Activated CD8-positive, alpha-beta memory T cell treated with anti-CD3 and anti-CD28 coated beads for 36 hours (primary cell): ENCODE data around the gene NFIA. TPM values are rescaled to one million over a fixed set of nuclear protein-coding genes. Genes with fewer than 3 reads are reported as not detected.

Experiments
- CTCF ChIA-PET: fragments of 350-600 bp; sonication (Branson Sonifier 250); formaldehyde crosslinking; loops from one replicate; lab custom pipeline; 2021; ENCODE audit warnings: antibody characterized with exemption; lab: Charles Lee
- POLR2A ChIA-PET: fragments of 350-600 bp; sonication (Branson Sonifier 250); formaldehyde crosslinking; loops from one replicate; lab custom pipeline; 2021; ENCODE audit warnings: antibody characterized with exemption; lab: Charles Lee
- total RNA-seq, 2 experiments: library from RNA; stranded (reverse); gene quantifications; one replicate each; pipeline ENCODE4 v1.2.3, GENCODE V29; 2021

NFIA gene
- total RNA-seq, 2 experiments from 2014 or later: 3.6 to 4.8 TPM

GRCh38 chr1:61420909-61421835 is 338.8 kb downstream of the NFIA start:
- ChIA-PET POLR2A (no interaction called here), CTCF (no interaction called here)

- CTCF ChIA-PET: no interaction called here
- POLR2A ChIA-PET: no interaction called here
These were observed 341.3 kb downstream of the NFIA start for GRCh38 chr1:61423643-61424042.

GRCh38 chr1:61424382-61424781 is 342.0 kb downstream of the NFIA start:
- ChIA-PET CTCF (no interaction called here), POLR2A (no interaction called here)

- ChIA-PET CTCF (no interaction called here), POLR2A (no interaction called here)
These were observed 342.7 kb downstream of the NFIA start for GRCh38 chr1:61425040-61425439.

GRCh38 chr1:61426254-61426653 is 343.9 kb downstream of the NFIA start:
- ChIA-PET POLR2A (no interaction called here), CTCF (interaction anchor here (1.5 kb wide), 1 partner anchor 10 kb away, joined by 4 read pairs; no protein-coding TSS in a partner anchor)

GRCh38 chr1:61426885-61427284 is 344.5 kb downstream of the NFIA start:
- CTCF ChIA-PET: interaction anchor here (1.5 kb wide), 1 partner anchor 10 kb away, joined by 4 read pairs; no protein-coding TSS in a partner anchor

GRCh38 chr1:61427510-61427909 is 345.1 kb downstream of the NFIA start:
- ChIA-PET CTCF (interaction anchor here (1.5 kb wide), 1 partner anchor 9 kb away, joined by 4 read pairs; no protein-coding TSS in a partner anchor), POLR2A (no interaction called here)

More at GRCh38 chr1:61426885-61427284, 344.5 kb downstream of the NFIA start:
- POLR2A ChIA-PET: no interaction called here

- CTCF ChIA-PET: no interaction called here
- POLR2A ChIA-PET: no interaction called here
These were observed 345.8 kb downstream of the NFIA start for GRCh38 chr1:61428146-61428545.

GRCh38 chr1:61432616-61433388 is 350.4 kb downstream of the NFIA start:
- ChIA-PET CTCF (no interaction called here), POLR2A (interaction anchor here (0.5 kb wide), 1 partner anchor 113 kb away, joined by 5 read pairs; no protein-coding TSS in a partner anchor)

- CTCF ChIA-PET: no interaction called here
- POLR2A ChIA-PET: interaction anchor here (0.5 kb wide), 1 partner anchor 112 kb away, joined by 5 read pairs; no protein-coding TSS in a partner anchor
These were observed 351.3 kb downstream of the NFIA start for GRCh38 chr1:61433646-61434045.

- ChIA-PET POLR2A (no interaction called here), CTCF (no interaction called here)
These were observed 351.9 kb downstream of the NFIA start for GRCh38 chr1:61434276-61434675.

- ChIA-PET CTCF (interaction anchor here (0.6 kb wide), 1 partner anchor 210 kb away, joined by 3 read pairs; no protein-coding TSS in a partner anchor), POLR2A (no interaction called here)
These were observed 352.9 kb downstream of the NFIA start for GRCh38 chr1:61435226-61435625.

GRCh38 chr1:61436016-61436415 is 353.7 kb downstream of the NFIA start:
- POLR2A ChIA-PET: no interaction called here
- CTCF ChIA-PET: interaction anchor here (0.6 to 1.6 kb wide), 2 partner anchors 9 to 211 kb away, joined by 3 to 4 read pairs; no protein-coding TSS in a partner anchor

GRCh38 chr1:61436491-61437120 is 354.2 kb downstream of the NFIA start:
- POLR2A ChIA-PET: no interaction called here
- CTCF ChIA-PET: interaction anchor here (1.6 kb wide), 1 partner anchor 10 kb away, joined by 4 read pairs; no protein-coding TSS in a partner anchor

- CTCF ChIA-PET: no interaction called here
- POLR2A ChIA-PET: no interaction called here
These were observed 356.9 kb downstream of the NFIA start for GRCh38 chr1:61439234-61439633.

GRCh38 chr1:61441723-61442262 is 359.4 kb downstream of the NFIA start:
- ChIA-PET CTCF (no interaction called here), POLR2A (no interaction called here)

GRCh38 chr1:61442544-61442943 is 360.2 kb downstream of the NFIA start:
- CTCF ChIA-PET: no interaction called here
- POLR2A ChIA-PET: no interaction called here

- POLR2A ChIA-PET: no interaction called here
- CTCF ChIA-PET: no interaction called here
These were observed 361.9 kb downstream of the NFIA start for GRCh38 chr1:61444288-61444687.

- CTCF ChIA-PET: no interaction called here
- POLR2A ChIA-PET: no interaction called here
These were observed 363.0 kb downstream of the NFIA start for GRCh38 chr1:61445269-61445825.
